SK-N-SH (cell line): ENCODE data around the gene PLEKHG5. TPM values are rescaled to one million over a fixed set of nuclear protein-coding genes. Genes with fewer than 3 reads are reported as not detected.

Experiments
- CTCF ChIA-PET: fragments of 300-600, 350-600 bp; formaldehyde crosslinking; extraction: SDS; loops from one replicate; lab custom pipeline; 2021; lab: Yijun Ruan, JAX
- POLR2A ChIA-PET: fragments of 350-600 bp; sonication (Branson Sonifier 250); formaldehyde crosslinking; extraction: SDS; loops from one replicate; lab custom pipeline; 2020; ENCODE audit warnings: antibody characterized with exemption, inconsistent platforms; lab: Yijun Ruan, JAX
- DNase-seq: peaks from one replicate; pipeline ENCODE4 v3.0.0; 2012
- H2AFZ ChIP-seq: fragments of 200-600 bp; sonication (generic); 2 replicates; pipeline ENCODE4 v1.8.1; 2016; ENCODE audit warnings: antibody characterized with exemption, mild to moderate bottlenecking, low read depth
- H3F3A ChIP-seq: fragments of 200-600 bp; sonication (generic); replicated peaks from 2 replicates; pipeline ENCODE3; 2016; ENCODE audit warnings: antibody characterized with exemption, mild to moderate bottlenecking; ENCODE audit not compliant: insufficient read depth
- H3K27ac ChIP-seq, 2 experiments: fragments of 200-500 bp in 1 of 2; fragments of 200-600 bp in 1 of 2; sonication (Bioruptor generic) in 1 of 2; sonication (generic), shearing (Covaris generic) in 1 of 2; 2 replicates each; pipeline versions ENCODE4 v1.5.1 to v1.6.1; 2014 to 2016; ENCODE audit warnings: low read depth in 2 of 2, inconsistent platforms in 1 of 2, low read length in 1 of 2, mild to moderate bottlenecking in 1 of 2, mixed read lengths in 1 of 2
- H3K27me3 ChIP-seq: fragments of 200-600 bp; sonication (generic), shearing (Covaris generic); 2 replicates; pipeline ENCODE4 v1.6.1; 2016; ENCODE audit warnings: mixed run types; ENCODE audit not compliant: insufficient read depth
- H3K36me3 ChIP-seq, 2 experiments: fragments of 200-500 bp in 1 of 2; fragments of 200-600 bp in 1 of 2; sonication (Bioruptor generic) in 1 of 2; sonication (generic) in 1 of 2; replicated peaks in 1 of 2; 2 replicates each; pipeline versions ENCODE3 to v1.5.1; 2014 to 2016; ENCODE audit warnings: low read length in 1 of 2, mild to moderate bottlenecking in 1 of 2; ENCODE audit not compliant: insufficient read depth in 2 of 2, control insufficient read depth in 1 of 2
- H3K4me1 ChIP-seq, 2 experiments: fragments of 200-500 bp in 1 of 2; fragments of 200-600 bp in 1 of 2; sonication (Bioruptor generic) in 1 of 2; sonication (generic), shearing (Covaris generic) in 1 of 2; 2 replicates each; pipeline versions ENCODE4 v1.5.1 to v1.6.1; 2014 to 2016; ENCODE audit warnings: low read depth in 1 of 2, low read length in 1 of 2, mixed run types in 1 of 2; ENCODE audit not compliant: insufficient read depth in 2 of 2, control insufficient read depth in 1 of 2
- H3K4me2 ChIP-seq: fragments of 200-600 bp; sonication (generic), shearing (Covaris generic); 2 replicates; pipeline ENCODE4 v1.6.1; 2017; ENCODE audit warnings: mixed run types
- H3K4me3 ChIP-seq, 2 experiments: fragments of 200-500 bp in 1 of 2; fragments of 200-600 bp in 1 of 2; sonication (Bioruptor generic) in 1 of 2; sonication (generic), shearing (Covaris generic) in 1 of 2; 2 replicates each; pipeline versions ENCODE4 v1.5.1 to v1.8.1; 2014 to 2016; ENCODE audit warnings: low read depth in 2 of 2, inconsistent platforms in 1 of 2, low read length in 1 of 2, mild to moderate bottlenecking in 1 of 2, mixed read lengths in 1 of 2, moderate library complexity in 1 of 2
- H3K79me2 ChIP-seq: fragments of 200-600 bp; sonication (generic); 2 replicates; pipeline ENCODE4 v1.8.1; 2017; ENCODE audit warnings: mild to moderate bottlenecking; ENCODE audit not compliant: insufficient read depth
- H3K9ac ChIP-seq: fragments of 200-600 bp; sonication (generic); 2 replicates; pipeline ENCODE4 v1.6.1; 2017; ENCODE audit warnings: mixed run types
- H3K9me2 ChIP-seq: fragments of 200-600 bp; sonication (generic); 2 replicates; pipeline ENCODE4 v1.6.1; 2017; ENCODE audit warnings: mixed run types
- H3K9me3 ChIP-seq: fragments of 200-600 bp; sonication (generic); 2 replicates; pipeline ENCODE4 v1.6.1; 2017; ENCODE audit warnings: mixed run types, mild to moderate bottlenecking, moderate library complexity
- H4K20me1 ChIP-seq: fragments of 200-600 bp; sonication (generic); 2 replicates; pipeline ENCODE4 v1.6.1; 2017; ENCODE audit warnings: mild to moderate bottlenecking, mixed run types; ENCODE audit not compliant: insufficient read depth
- IRF3 ChIP-seq: fragments of 150-350 bp; IDR thresholded peaks from 2 replicates; pipeline ENCODE4 v1.6.1; 2016; ENCODE audit warnings: mild to moderate bottlenecking, low read depth, low read length
- NFIC ChIP-seq: IDR thresholded peaks from 2 replicates; pipeline ENCODE4 v1.4.0; 2012; ENCODE audit warnings: borderline replicate concordance
- NRF1 ChIP-seq: IDR thresholded peaks from 2 replicates; pipeline ENCODE4 v1.6.1; 2012; ENCODE audit warnings: low read depth, mild to moderate bottlenecking, low read length
- RAD21 ChIP-seq: IDR thresholded peaks from 2 replicates; pipeline ENCODE4 v1.6.1; 2012; ENCODE audit warnings: mild to moderate bottlenecking, low read length
- RCOR1 ChIP-seq: fragments of 150-350 bp; IDR thresholded peaks from 2 replicates; pipeline ENCODE4 v1.6.1; 2017; ENCODE audit warnings: antibody characterized with exemption, low read length
- REST ChIP-seq: IDR thresholded peaks from 2 replicates; pipeline ENCODE4 v1.6.1; 2012; ENCODE audit warnings: mild to moderate bottlenecking, low read depth, low read length, moderate library complexity
- RFX5 ChIP-seq: IDR thresholded peaks from 2 replicates; pipeline ENCODE4 v1.6.1; 2012; ENCODE audit warnings: mild to moderate bottlenecking, improper control_type of control experiment, low read length
- SIN3A ChIP-seq: IDR thresholded peaks from 2 replicates; pipeline ENCODE4 v1.6.1; 2012; ENCODE audit warnings: low read depth, mild to moderate bottlenecking, low read length, moderate library complexity, borderline replicate concordance
- SMC3 ChIP-seq: IDR thresholded peaks from 2 replicates; pipeline ENCODE4 v1.6.1; 2012; ENCODE audit warnings: low read depth, low read length, improper control_type of control experiment
- USF2 ChIP-seq: fragments of 150-350 bp; IDR thresholded peaks from 2 replicates; pipeline ENCODE4 v1.6.1; 2017; ENCODE audit warnings: antibody characterized with exemption, low read length, low read depth, borderline replicate concordance
- WGBS: methylation state at CpG from one replicate; pipeline ENCODE4 v1.1.6; 2017; ENCODE audit warnings: low lambda C conversion rate; 5-methylcytosine and 5-hydroxymethylcytosine counted together
- polyA plus RNA-seq, 3 experiments: library from polyadenylated mRNA; depleted of rRNA; stranded (reverse); fragments of >200 nt; gene quantifications; 2 replicates each; pipeline ENCODE4 v1.2.3, GENCODE V29; 2012

Gene PLEKHG5
- polyA plus RNA-seq, 1 of the 3 experiments (the other 2 are of a cell fraction) = 14.9 TPM

- TF ChIP-seq REST = no peak
- TF ChIP-seq SIN3A = no peak
- TF ChIP-seq NFIC = no peak
- no peak for TF ChIP-seq RCOR1
- TF ChIP-seq RFX5 = no peak
- TF ChIP-seq SMC3 = peak; percentile 11; the same call in 1 of the 2 replicates
- no peak for TF ChIP-seq USF2
- TF ChIP-seq NRF1 = no peak
Measured at GRCh38 chr1:6502000-6502891, 10.8 kb upstream of the PLEKHG5 start (continued).

GRCh38 chr1:6501279-6501813 is 9.9 kb upstream of the PLEKHG5 start:
- no peaks in the 10 kb centered on the region for H3F3A ChIP-seq
- no peaks in the 10 kb centered on the region for H3K27me3 ChIP-seq
- WGBS = 85% methylated on average over 8 of the region's 10 CpGs
- H3K9me3 ChIP-seq = no peaks in the 10 kb centered on the region
- H2AFZ ChIP-seq = no peak overlapping the region
- peak overlapping the region in 1 of 2 experiments; percentile 65; a peak in 1 of 4 replicates for H3K27ac ChIP-seq
- ChIA-PET POLR2A (no interaction called here), CTCF (interaction anchor here (0.6 to 17.4 kb wide), 10 partner anchors 12 to 263 kb away, joined by 3 to 211 read pairs (median 4); partner anchors contain the start of genes NOL9, PLEKHG5 and TAS1R1)
- H3K79me2 ChIP-seq = peaks cover under 1% of the 10 kb centered on the region; the same call in 1 of the 2 replicates
- peaks cover 0 to 76% of the 10 kb centered on the region in 2 experiments; a peak in 1 of 4 replicates for H3K4me1 ChIP-seq
- DNase-seq = peak; percentile 29
- no peaks in the 10 kb centered on the region for H3K9me2 ChIP-seq
- TF ChIP-seq RCOR1 (no peak), RAD21 (peak; percentile 47), IRF3 (no peak)
- H3K36me3 ChIP-seq = no peaks in the 10 kb centered on the region
- H3K9ac ChIP-seq = no peak overlapping the region
- no peak overlapping the region for H3K4me2 ChIP-seq
- no peak overlapping the region for H3K4me3 ChIP-seq
- no peaks in the 10 kb centered on the region for H4K20me1 ChIP-seq
